HepG2 (cell line): ENCODE measurements around the gene SLC11A1. TPM values are rescaled to one million over a fixed set of nuclear protein-coding genes. Genes with fewer than 3 reads are reported as not detected.

ENCODE experiments used
- BCL3 ChIP-seq: sonication (generic); formaldehyde crosslinking; IDR thresholded peaks from 2 replicates; pipeline ENCODE4 v1.5.1; 2020; ENCODE audit warnings: mild to moderate bottlenecking, missing genetic modification reagents, moderate library complexity
- CBFB ChIP-seq: sonication (generic); formaldehyde crosslinking; IDR thresholded peaks from 2 replicates; pipeline ENCODE4 v1.4.0; 2020; ENCODE audit warnings: missing genetic modification reagents
- CREB3 ChIP-seq: sonication (generic); formaldehyde crosslinking; IDR thresholded peaks from 2 replicates; pipeline ENCODE4 v1.5.0; 2020; ENCODE audit warnings: missing genetic modification reagents
- CTCF ChIP-seq: sonication (generic); formaldehyde crosslinking; IDR thresholded peaks from 2 replicates; pipeline ENCODE4 v1.5.0; 2020; ENCODE audit warnings: mild to moderate bottlenecking, missing genetic modification reagents, moderate library complexity
- ELK4 ChIP-seq: sonication (generic); formaldehyde crosslinking; IDR thresholded peaks from 2 replicates; pipeline ENCODE4 v1.9.0; 2021; ENCODE audit warnings: missing genetic modification reagents, borderline replicate concordance
- HIC2 ChIP-seq: sonication (generic); formaldehyde crosslinking; IDR thresholded peaks from 2 replicates; pipeline ENCODE4 v1.9.0; 2022; ENCODE audit warnings: low read depth, missing genetic modification reagents
- IRF1 ChIP-seq: sonication (generic); formaldehyde crosslinking; IDR thresholded peaks from 2 replicates; pipeline ENCODE4 v1.4.0; 2020; ENCODE audit warnings: low read depth, mild to moderate bottlenecking, missing genetic modification reagents
- KLF11 ChIP-seq: IDR thresholded peaks from 2 replicates; pipeline ENCODE4 v1.6.1; 2016; ENCODE audit warnings: missing compliant biosample characterization
- MLLT10 ChIP-seq: sonication (generic); formaldehyde crosslinking; IDR thresholded peaks from 2 replicates; pipeline ENCODE4 v1.4.0; 2020; ENCODE audit warnings: missing genetic modification reagents
- NFKB2 ChIP-seq: sonication (generic); formaldehyde crosslinking; IDR thresholded peaks from 2 replicates; pipeline ENCODE4 v1.4.0; 2020; ENCODE audit warnings: missing genetic modification reagents, borderline replicate concordance
- NKX3-1 ChIP-seq: sonication (generic); formaldehyde crosslinking; IDR thresholded peaks from 2 replicates; pipeline ENCODE4 v1.5.0; 2020; ENCODE audit warnings: missing genetic modification reagents
- PHF21A ChIP-seq: sonication (generic); formaldehyde crosslinking; IDR thresholded peaks from 2 replicates; pipeline ENCODE4 v1.5.0; 2020; ENCODE audit warnings: mild to moderate bottlenecking, missing genetic modification reagents
- RBM22 ChIP-seq: fragments of 200-400 bp; formaldehyde crosslinking; optimal IDR thresholded peaks from 2 replicates; pipeline ENCODE3; 2017; ENCODE audit warnings: mild to moderate bottlenecking, low read length, moderate library complexity
- SP140L ChIP-seq: sonication (generic); formaldehyde crosslinking; IDR thresholded peaks from 2 replicates; pipeline ENCODE4 v1.4.0; 2020; ENCODE audit warnings: missing genetic modification reagents, borderline replicate concordance
- TARDBP ChIP-seq: sonication (generic); formaldehyde crosslinking; IDR thresholded peaks from 2 replicates; pipeline ENCODE4 v1.8.0; 2022; ENCODE audit warnings: mild to moderate bottlenecking, missing genetic modification reagents
- TBX3 ChIP-seq: fragments of 450-650 bp; IDR thresholded peaks from 2 replicates; pipeline ENCODE4 v1.6.1; 2017; ENCODE audit warnings: antibody characterized with exemption, mild to moderate bottlenecking, inconsistent platforms, borderline replicate concordance
- TFDP2 ChIP-seq: sonication (generic); formaldehyde crosslinking; IDR thresholded peaks from 2 replicates; pipeline ENCODE4 v1.4.0; 2020; ENCODE audit warnings: missing genetic modification reagents
- TRIM24 ChIP-seq: sonication (generic); formaldehyde crosslinking; IDR thresholded peaks from 2 replicates; pipeline ENCODE4 v1.8.0; 2022; ENCODE audit warnings: mild to moderate bottlenecking, missing genetic modification reagents
- U2AF2 ChIP-seq: fragments of 200-400 bp; formaldehyde crosslinking; IDR thresholded peaks from 2 replicates; pipeline ENCODE4 v1.6.1; 2017; ENCODE audit warnings: low read depth, mild to moderate bottlenecking, low read length
- ZBTB21 ChIP-seq: sonication (generic); formaldehyde crosslinking; IDR thresholded peaks from 2 replicates; pipeline ENCODE4 v1.4.0; 2020; ENCODE audit warnings: missing genetic modification reagents
- ZNF160 ChIP-seq: sonication (generic); formaldehyde crosslinking; IDR thresholded peaks from 2 replicates; pipeline ENCODE4 v1.8.0; 2022; ENCODE audit warnings: mild to moderate bottlenecking, inconsistent platforms, missing genetic modification reagents
- polyA plus RNA-seq, 8 experiments: library from polyadenylated mRNA; depleted of rRNA in 3 of 8; stranded (reverse) in 7 of 8; unstranded in 1 of 8; fragments of >200 nt; fragmentation: Illumina TruSeq in 4 of 8; extraction: Trizol in 4 of 8; gene quantifications; 2 replicates each; pipeline versions ENCODE4 v1.2.1 to v1.2.3, GENCODE V29; 2011 to 2016; ENCODE audit warnings: low read depth in 4 of 8, missing spikeins in 1 of 8, mixed read lengths in 1 of 8; ENCODE audit not compliant: insufficient read depth in 1 of 8
- total RNA-seq, 5 experiments: library from RNA; depleted of rRNA; stranded (reverse); fragments of >200 nt; fragmentation: Illumina TruSeq; extraction: Trizol; gene quantifications; 2 replicates each; pipeline ENCODE4 v1.2.3, GENCODE V29; 2016; ENCODE audit warnings: low read depth in 1 of 5

Gene SLC11A1
- total and polyA plus RNA-seq, 2 of the 13 experiments (the other 11 are each of a cell fraction or from before 2014, with no cell fraction given) = 0.33 to 2.3 TPM

- TF ChIP-seq IRF1 (CRISPR knock-in tag) = no peak
- TF ChIP-seq MLLT10 (CRISPR knock-in tag) = no peak
- no peak; the same call in 1 of the 2 replicates for TF ChIP-seq CBFB (CRISPR knock-in tag)
- no peak for TF ChIP-seq TRIM24 (CRISPR knock-in tag)
- peak; percentile 88 for TF ChIP-seq ZNF160 (CRISPR knock-in tag)
- peak; percentile 35; the same call in 1 of the 2 replicates for TF ChIP-seq BCL3
- peak; percentile 52; the same call in 1 of the 2 replicates for TF ChIP-seq NFKB2 (CRISPR knock-in tag)
- TF ChIP-seq PHF21A = peak; percentile 99
- no peak for TF ChIP-seq U2AF2
- no peak for TF ChIP-seq ZBTB21 (CRISPR knock-in tag)
- TF ChIP-seq KLF11 (CRISPR knock-in tag) = peak; percentile 46; the same call in 1 of the 2 replicates
- TF ChIP-seq HIC2 = peak; percentile 99
- 0 out of 2 replicates have a peak, but pooled peaks have one; percentile 4 for TF ChIP-seq NKX3-1 (CRISPR knock-in tag)
- no peak for TF ChIP-seq SP140L (CRISPR knock-in tag)
- TF ChIP-seq TBX3 = peak; percentile 73; the same call in 1 of the 2 replicates
- no peak for TF ChIP-seq RBM22
- peak; percentile 36 for TF ChIP-seq CTCF (CRISPR knock-in tag)
- TF ChIP-seq CREB3 = no peak
- TF ChIP-seq ELK4 = no peak
- TF ChIP-seq TARDBP (CRISPR knock-in tag) = peak; percentile 100
- TF ChIP-seq TFDP2 = peak; percentile 67
Measured at GRCh38 chr2:218444692-218445357, 62.8 kb downstream of the SLC11A1 start (continued).
